GM23338 (cell line): Measurements from ENCODE around the gene P3R3URF. TPM values are rescaled to one million over a fixed set of nuclear protein-coding genes. Genes with fewer than 3 reads are reported as not detected.

Experiments
- ATAC-seq: fragments of 200-7000 bp; cut with Tn5 transposase; 3 replicates; pipeline ENCODE4 v1.9.1; 2020
- DNase-seq: peaks from one replicate; pipeline ENCODE4 v3.0.0-alpha.2; 2015; ENCODE audit warnings: low spot score
- H2AFZ ChIP-seq: fragments of 200-600 bp; sonication (generic); 2 replicates; pipeline ENCODE4 v1.8.0; 2016; ENCODE audit warnings: antibody characterized with exemption, mild to moderate bottlenecking, moderate library complexity
- H3F3A ChIP-seq: fragments of 200-600 bp; sonication (generic); replicated peaks from 2 replicates; pipeline ENCODE4 v1.8.0; 2017; ENCODE audit warnings: antibody characterized with exemption, mixed run types, low read depth
- H3K27ac ChIP-seq: fragments of 200-600 bp; sonication (generic); 2 replicates; pipeline ENCODE4 v1.6.1; 2016; ENCODE audit warnings: low read depth
- H3K27me3 ChIP-seq: fragments of 200-600 bp; sonication (generic); 2 replicates; pipeline ENCODE4 v1.8.0; 2016; ENCODE audit warnings: mild to moderate bottlenecking, mixed run types, moderate library complexity; ENCODE audit not compliant: insufficient read depth
- H3K36me3 ChIP-seq: fragments of 200-600 bp; sonication (generic); 2 replicates; pipeline ENCODE4 v1.8.0; 2016; ENCODE audit warnings: mild to moderate bottlenecking; ENCODE audit not compliant: insufficient read depth
- H3K4me1 ChIP-seq: fragments of 200-600 bp; sonication (generic); 2 replicates; pipeline ENCODE4 v1.8.0; 2016; ENCODE audit warnings: mild to moderate bottlenecking, moderate library complexity; ENCODE audit not compliant: insufficient read depth
- H3K4me2 ChIP-seq: fragments of 200-600 bp; sonication (generic); 2 replicates; pipeline ENCODE4 v1.7.1; 2017; ENCODE audit warnings: mixed run types
- H3K4me3 ChIP-seq: fragments of 200-600 bp; sonication (generic); 2 replicates; pipeline ENCODE4 v1.6.1; 2016; ENCODE audit warnings: mixed run types
- H3K79me2 ChIP-seq: fragments of 200-600 bp; sonication (generic); replicated peaks from 2 replicates; pipeline ENCODE4 v1.8.0; 2017; ENCODE audit warnings: mild to moderate bottlenecking; ENCODE audit not compliant: insufficient read depth
- H3K9me2 ChIP-seq: fragments of 200-600 bp; sonication (generic); 2 replicates; pipeline ENCODE4 v1.8.0; 2017; ENCODE audit not compliant: insufficient read depth
- H4K20me1 ChIP-seq: fragments of 200-600 bp; sonication (generic); replicated peaks from 2 replicates; pipeline ENCODE4 v1.8.0; 2017; ENCODE audit warnings: mild to moderate bottlenecking; ENCODE audit not compliant: insufficient read depth
- H3K27ac Mint-ChIP-seq: 2 replicates; pipeline ENCODE4 v1.8.0; 2020; ENCODE audit warnings: inconsistent platforms, mild to moderate bottlenecking, moderate library complexity, mixed read lengths
- H3K27me3 Mint-ChIP-seq: 3 replicates; pipeline ENCODE4 v1.8.0; 2022; ENCODE audit warnings: low read depth, mild to moderate bottlenecking, moderate library complexity, mixed read lengths, inconsistent platforms; ENCODE audit not compliant: insufficient read depth, poor library complexity
- H3K36me3 Mint-ChIP-seq: 3 replicates; pipeline ENCODE4 v1.8.0; 2021; ENCODE audit warnings: low read depth, mild to moderate bottlenecking, inconsistent platforms, moderate library complexity, mixed read lengths
- H3K4me1 Mint-ChIP-seq: 3 replicates; pipeline ENCODE4 v1.8.0; 2020; ENCODE audit warnings: mild to moderate bottlenecking, inconsistent platforms, mixed read lengths
- H3K4me3 Mint-ChIP-seq: 3 replicates; pipeline ENCODE4 v1.8.0; 2021; ENCODE audit warnings: moderate library complexity, mild to moderate bottlenecking, inconsistent platforms, mixed read lengths
- H3K9me3 Mint-ChIP-seq: 3 replicates; pipeline ENCODE4 v1.8.0; 2020; ENCODE audit warnings: moderate library complexity, mild to moderate bottlenecking, inconsistent platforms, mixed read lengths
- CTCF ChIP-seq, 2 experiments: fragments of 200-600 bp in 1 of 2; sonication (generic) in 1 of 2; conservative IDR thresholded peaks; 2 replicates each; pipeline versions ENCODE4 v1.5.1 to v1.6.1; 2016 to 2017; ENCODE audit warnings: antibody characterized with exemption in 2 of 2, low read depth in 2 of 2, mild to moderate bottlenecking in 2 of 2, moderate library complexity in 1 of 2
- ETS1 ChIP-seq: IDR thresholded peaks from 2 replicates; pipeline ENCODE4 v1.6.1; 2016; ENCODE audit warnings: antibody characterized with exemption
- EZH2 ChIP-seq: fragments of 200-600 bp; sonication (generic); IDR thresholded peaks from one replicate; pipeline ENCODE4 v1.8.0; 2017; ENCODE audit warnings: antibody characterized with exemption, mild to moderate bottlenecking, low read depth; ENCODE audit not compliant: unreplicated experiment
- EZH2phosphoT487 ChIP-seq: fragments of 200-600 bp; sonication (generic); IDR thresholded peaks from one replicate; pipeline ENCODE4 v1.8.1; 2018; ENCODE audit warnings: antibody characterized with exemption; ENCODE audit not compliant: unreplicated experiment
- JUNB ChIP-seq: IDR thresholded peaks from one replicate; pipeline ENCODE4 v1.6.1; 2016; ENCODE audit warnings: antibody characterized with exemption; ENCODE audit not compliant: unreplicated experiment
- NANOG ChIP-seq: IDR thresholded peaks from 2 replicates; pipeline ENCODE4 v1.6.1; 2016; ENCODE audit warnings: antibody characterized with exemption, borderline replicate concordance
- POLR2AphosphoS5 ChIP-seq: IDR thresholded peaks from 2 replicates; pipeline ENCODE4 v1.6.1; 2016; ENCODE audit warnings: antibody characterized with exemption, low read depth
- REST ChIP-seq: IDR thresholded peaks from one replicate; pipeline ENCODE4 v1.6.1; 2018; ENCODE audit warnings: antibody characterized with exemption; ENCODE audit not compliant: unreplicated experiment
- STAT1 ChIP-seq: IDR thresholded peaks from one replicate; pipeline ENCODE4 v1.6.1; 2016; ENCODE audit warnings: antibody characterized with exemption; ENCODE audit not compliant: unreplicated experiment
- ZNF331 ChIP-seq: fragments of 250-450 bp; sonication (Bioruptor Pico); IDR thresholded peaks from 2 replicates; pipeline ENCODE4 v1.5.0; 2020; ENCODE audit warnings: low read depth, mild to moderate bottlenecking, moderate library complexity
- polyA plus RNA-seq: library from polyadenylated mRNA; unstranded; fragments of >200 nt; fragmentation: Nextera tagmentation; extraction: Ambion mirVana; gene quantifications from 2 replicates; pipeline ENCODE4 v1.2.1, GENCODE V29; 2016
- total RNA-seq: library from RNA; depleted of rRNA; stranded (reverse); fragments of >200 nt; shearing (Covaris generic); gene quantifications from 2 replicates; pipeline ENCODE4 v1.2.3, GENCODE V29; 2014

The P3R3URF gene
- total and polyA plus RNA-seq, 2 experiments from 2014 or later: not detected

GRCh38 chr1:46211051-46211450 lies 34.8 kb upstream of the P3R3URF start:
- Histone ChIP-seq H3K27ac (no peak overlapping the region), H4K20me1 (0 out of 2 replicates have a peak, but pooled peaks cover 3% of the 10 kb centered on the region), H3F3A (no peaks in the 10 kb centered on the region), H2AFZ (no peak overlapping the region), H3K79me2 (no peaks in the 10 kb centered on the region), H3K9me2 (no peaks in the 10 kb centered on the region; the same call in 1 of the 2 replicates), H3K4me3 (no peak overlapping the region), H3K4me1 (no peaks in the 10 kb centered on the region), H3K27me3 (no peaks in the 10 kb centered on the region), H3K4me2 (no peak overlapping the region), H3K36me3 (no peaks in the 10 kb centered on the region)
- no peak overlapping the region for H3K4me3 Mint-ChIP-seq
- TF ChIP-seq NANOG (no peak), JUNB (no peak), REST (no peak), ZNF331 (CRISPR knock-in tag) (no peak), ETS1 (no peak), EZH2phosphoT487 (no peak)
- DNase-seq (no peak), ATAC-seq (no peak)
- H3K27me3 Mint-ChIP-seq: peaks cover 3% of the 10 kb centered on the region
- no peaks in the 10 kb centered on the region for H3K36me3 Mint-ChIP-seq
- no peaks in the 10 kb centered on the region for H3K9me3 Mint-ChIP-seq
- no peak overlapping the region; the same call in 1 of the 2 replicates for H3K27ac Mint-ChIP-seq
- no peaks in the 10 kb centered on the region for H3K4me1 Mint-ChIP-seq

GRCh38 chr1:46210561-46210960 lies 34.3 kb upstream of the P3R3URF start:
- Mint-ChIP-seq H3K27me3 (peaks cover 3% of the 10 kb centered on the region), H3K27ac (no peak overlapping the region; the same call in 1 of the 2 replicates), H3K4me1 (peaks cover 2% of the 10 kb centered on the region; the same call in 2 of the 3 replicates), H3K36me3 (no peaks in the 10 kb centered on the region), H3K4me3 (no peak overlapping the region), H3K9me3 (no peaks in the 10 kb centered on the region)
- DNase-seq (no peak), ATAC-seq (no peak)
- 0 out of 2 replicates have a peak, but pooled peaks cover 3% of the 10 kb centered on the region for H4K20me1 ChIP-seq
- H3K27ac ChIP-seq: no peak overlapping the region; the same call in 1 of the 2 replicates
- no peaks in the 10 kb centered on the region for H3K4me1 ChIP-seq
- no peaks in the 10 kb centered on the region for H3K27me3 ChIP-seq
- no peaks in the 10 kb centered on the region for H3F3A ChIP-seq
- no peaks in the 10 kb centered on the region; the same call in 1 of the 2 replicates for H3K9me2 ChIP-seq
- no peak overlapping the region for H2AFZ ChIP-seq
- H3K4me3 ChIP-seq: no peak overlapping the region
- H3K4me2 ChIP-seq: no peak overlapping the region
- H3K36me3 ChIP-seq: no peaks in the 10 kb centered on the region
- H3K79me2 ChIP-seq: no peaks in the 10 kb centered on the region
- TF ChIP-seq EZH2: no peak
- TF ChIP-seq JUNB: no peak
- no peak for TF ChIP-seq POLR2AphosphoS5
- TF ChIP-seq NANOG: no peak
- TF ChIP-seq STAT1: no peak
- TF ChIP-seq ETS1: no peak
- no peak for TF ChIP-seq REST
- no peak for TF ChIP-seq CTCF (conservative IDR thresholded peaks at IDR 0.05; ENCODE audit: low read depth in 2 of 2)
